Liver (tissue), 9 donors: Measurements from ENCODE around the gene STK32C. TPM values are rescaled to one million over a fixed set of nuclear protein-coding genes. Genes with fewer than 3 reads are reported as not detected.

Experiments
- DNase-seq: peaks from one replicate; pipeline ENCODE4 v3.0.0-alpha.2; 2017; ENCODE audit warnings: low spot score
- H3K27ac ChIP-seq, 2 donors: one replicate each; pipeline ENCODE4 v1.7.0; 2013; ENCODE audit warnings: inconsistent platforms in 2 of 2, low read length in 2 of 2, control low read depth in 1 of 2, low read depth in 1 of 2, mild to moderate bottlenecking in 1 of 2
- H3K27me3 ChIP-seq, 4 donors: one replicate each; pipeline versions ENCODE4 v1.6.1 to v1.7.0; 2013; ENCODE audit warnings: low read length in 3 of 4, inconsistent platforms in 1 of 4, mild to moderate bottlenecking in 1 of 4, moderate library complexity in 1 of 4; ENCODE audit not compliant: control insufficient read depth in 4 of 4, insufficient read depth in 4 of 4
- H3K36me3 ChIP-seq, 4 donors: one replicate each; pipeline versions ENCODE4 v1.6.1 to v1.7.0; 2013; ENCODE audit warnings: low read length in 3 of 4, mild to moderate bottlenecking in 3 of 4, low read depth in 1 of 4, moderate library complexity in 1 of 4; ENCODE audit not compliant: control insufficient read depth in 4 of 4, insufficient read depth in 3 of 4
- H3K4me1 ChIP-seq, 4 donors: one replicate each; pipeline versions ENCODE4 v1.6.1 to v1.7.0; 2013; ENCODE audit warnings: low read length in 3 of 4, mild to moderate bottlenecking in 3 of 4, moderate library complexity in 1 of 4; ENCODE audit not compliant: control insufficient read depth in 4 of 4, insufficient read depth in 4 of 4
- H3K4me3 ChIP-seq, 3 donors: one replicate each; pipeline versions ENCODE4 v1.6.1 to v1.7.0; 2013; ENCODE audit warnings: low read length in 3 of 3, control low read depth in 1 of 3, low read depth in 1 of 3, mild to moderate bottlenecking in 1 of 3
- H3K9ac ChIP-seq, 2 donors: one replicate each; pipeline ENCODE4 v1.7.0; 2013; ENCODE audit warnings: low read length in 2 of 2, mild to moderate bottlenecking in 2 of 2, moderate library complexity in 2 of 2, control low read depth in 1 of 2, low read depth in 1 of 2
- H3K9me3 ChIP-seq, 4 donors: one replicate each; pipeline versions ENCODE4 v1.6.1 to v1.7.0; 2013; ENCODE audit warnings: low read length in 3 of 4; ENCODE audit not compliant: control insufficient read depth in 4 of 4
- CTCF ChIP-seq: fragments of 150-350 bp; IDR thresholded peaks from 2 replicates; pipeline ENCODE4 v1.5.1; 2017; ENCODE audit warnings: improper control_type of control experiment, low read depth, low read length; ENCODE audit not compliant: missing input control
- EGR1 ChIP-seq, 2 donors: IDR thresholded peaks; 2 replicates each; pipeline ENCODE4 v1.6.1; 2016 to 2018; ENCODE audit warnings: antibody characterized with exemption in 2 of 2, low read depth in 2 of 2
- FOXA2 ChIP-seq: IDR thresholded peaks from 2 replicates; pipeline ENCODE4 v1.6.1; 2016; ENCODE audit warnings: antibody characterized with exemption
- GABPA ChIP-seq, 2 donors: IDR thresholded peaks in 1 of 2; conservative IDR thresholded peaks in 1 of 2; 2 replicates each; pipeline ENCODE4 v1.6.1; 2016; ENCODE audit warnings: antibody characterized with exemption in 2 of 2, mild to moderate bottlenecking in 1 of 2, moderate library complexity in 1 of 2
- HNF4A ChIP-seq, 2 donors: conservative IDR thresholded peaks; 2 replicates each; pipeline ENCODE4 v1.6.1; 2016; ENCODE audit warnings: antibody characterized with exemption in 2 of 2, mild to moderate bottlenecking in 2 of 2
- HNF4G ChIP-seq: IDR thresholded peaks from 2 replicates; pipeline ENCODE4 v1.6.1; 2016; ENCODE audit warnings: antibody characterized with exemption
- JUND ChIP-seq, 2 donors: IDR thresholded peaks; 2 replicates each; pipeline ENCODE4 v1.6.1; 2016; ENCODE audit warnings: antibody characterized with exemption in 2 of 2
- NR2F2 ChIP-seq: IDR thresholded peaks from 2 replicates; pipeline ENCODE4 v1.6.1; 2016; ENCODE audit warnings: antibody characterized with exemption
- REST ChIP-seq: IDR thresholded peaks from 2 replicates; pipeline ENCODE4 v1.6.1; 2016; ENCODE audit warnings: antibody characterized with exemption, mild to moderate bottlenecking
- SP1 ChIP-seq: IDR thresholded peaks from 2 replicates; pipeline ENCODE4 v1.6.1; 2018; ENCODE audit warnings: antibody characterized with exemption, mild to moderate bottlenecking
- TAF1 ChIP-seq: conservative IDR thresholded peaks from 2 replicates; pipeline ENCODE4 v1.6.1; 2016; ENCODE audit warnings: antibody characterized with exemption, mild to moderate bottlenecking
- YY1 ChIP-seq: IDR thresholded peaks from 2 replicates; pipeline ENCODE4 v1.6.1; 2016; ENCODE audit warnings: antibody characterized with exemption, mild to moderate bottlenecking
- ZBTB33 ChIP-seq: IDR thresholded peaks from 2 replicates; pipeline ENCODE4 v1.6.1; 2016; ENCODE audit warnings: antibody characterized with exemption
- WGBS: extraction: QIAGEN DNeasy Blood & Tissue Kit; methylation state at CpG from one replicate; pipeline ENCODE4 v1.1.7; 2013; 5-methylcytosine and 5-hydroxymethylcytosine counted together
- polyA plus RNA-seq, 2 donors: library from polyadenylated mRNA; stranded (reverse) in 1 of 2; unstranded in 1 of 2; fragments of 200-250 nt in 1 of 2; fragments of >200 nt in 1 of 2; fragmentation: Nextera tagmentation in 1 of 2; extraction: Ambion mirVana in 1 of 2; gene quantifications; one replicate each; pipeline versions ENCODE4 v1.2.1 to v1.2.3, GENCODE V29; 2013 to 2015
- total RNA-seq, 2 donors: library from RNA; depleted of rRNA; stranded (reverse); fragments of >200 nt; gene quantifications; one replicate each; pipeline ENCODE4 v1.2.3, GENCODE V29; 2014
- TF ChIP-seq, protein P1 (sequence below): IDR thresholded peaks from 2 replicates; pipeline ENCODE4 v1.6.1; 2016; ENCODE audit warnings: antibody characterized with exemption
- TF ChIP-seq, protein P2 (sequence below): IDR thresholded peaks from 2 replicates; pipeline ENCODE4 v1.6.1; 2016; ENCODE audit warnings: antibody characterized with exemption
- donor health status: healthy.
- donor health status: healthy.
- donor health status: healthy.
- donor health status: healthy.
- donor health status: healthy.

The STK32C gene
- total and polyA plus RNA-seq, 4 donors = 1.8 to 4.6 (median 2.2) TPM

- DNase-seq = no peak
- no peak for TF ChIP-seq HNF4G
- no peak for TF ChIP-seq EGR1 (IDR thresholded peaks at IDR 0.05; ENCODE audit: low read depth in 2 of 2)
- no peak for TF ChIP-seq TAF1
- no peak for TF ChIP-seq FOXA2
- TF ChIP-seq REST = no peak
- no peak for TF ChIP-seq NR2F2
- TF ChIP-seq ZBTB33 = no peak
Observed at GRCh38 chr10:132167976-132168375, 139.8 kb downstream of the STK32C start.

DNA sequence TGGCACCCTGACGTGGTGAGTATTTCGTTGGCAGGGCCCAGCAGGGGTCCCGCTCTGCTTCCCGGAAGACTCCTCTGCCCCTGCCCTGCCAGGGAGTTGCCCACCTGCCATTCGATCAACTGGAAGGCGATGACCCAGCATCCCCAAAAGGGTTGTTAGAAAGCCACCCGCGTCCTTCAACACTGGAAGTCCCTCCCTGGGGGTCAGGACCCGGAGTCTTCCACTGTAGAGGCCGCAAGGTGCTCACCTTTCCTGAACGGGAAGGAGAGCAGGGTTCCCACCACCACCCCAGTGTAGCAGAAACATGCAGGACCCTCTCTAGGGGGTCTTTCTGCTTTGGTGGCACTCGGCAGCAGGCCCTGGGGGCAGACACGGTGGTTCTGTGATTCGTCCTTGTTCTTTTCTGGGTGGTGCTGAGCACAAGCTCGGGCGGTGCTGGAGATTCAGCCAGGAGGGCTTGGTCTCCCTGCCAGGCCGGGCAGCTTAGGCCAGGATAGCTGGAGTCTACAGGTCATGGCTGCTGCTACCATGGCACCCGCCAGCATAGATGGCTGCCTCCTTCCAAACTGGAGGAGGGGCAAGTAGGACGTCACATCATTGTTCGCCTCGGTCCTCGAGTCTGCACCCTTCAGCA is 140.6 kb downstream of the STK32C start:
- no peak overlapping the region for H3K4me3 ChIP-seq
- TF ChIP-seq CTCF = no peak
- TF ChIP-seq ZBTB33 = no peak
- no peak for TF ChIP-seq SP1
- no peak for TF ChIP-seq JUND (IDR thresholded peaks at IDR 0.05)
- TF ChIP-seq GABPA (IDR thresholded peaks at IDR 0.05 in 1 of 2, conservative IDR thresholded peaks at IDR 0.05 in 1 of 2) = no peak
- no peak for TF ChIP-seq TAF1
- no peak for TF ChIP-seq REST
- no peak for TF ChIP-seq EGR1 (IDR thresholded peaks at IDR 0.05; ENCODE audit: low read depth in 2 of 2)
- TF ChIP-seq FOXA2 = no peak
- TF ChIP-seq HNF4A (conservative IDR thresholded peaks at IDR 0.05) = no peak
- TF ChIP-seq, protein P1, sequence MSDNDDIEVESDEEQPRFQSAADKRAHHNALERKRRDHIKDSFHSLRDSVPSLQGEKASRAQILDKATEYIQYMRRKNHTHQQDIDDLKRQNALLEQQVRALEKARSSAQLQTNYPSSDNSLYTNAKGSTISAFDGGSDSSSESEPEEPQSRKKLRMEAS = no peak
- TF ChIP-seq YY1 = no peak
- TF ChIP-seq, protein P2, sequence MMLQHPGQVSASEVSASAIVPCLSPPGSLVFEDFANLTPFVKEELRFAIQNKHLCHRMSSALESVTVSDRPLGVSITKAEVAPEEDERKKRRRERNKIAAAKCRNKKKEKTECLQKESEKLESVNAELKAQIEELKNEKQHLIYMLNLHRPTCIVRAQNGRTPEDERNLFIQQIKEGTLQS = no peak
- H3K36me3 ChIP-seq = no peaks in the 10 kb centered on the region
- H3K4me1 ChIP-seq = peaks cover 0 to 6% (median 1%) of the 10 kb centered on the region in 4 donors
- 86% methylated on average over 22 of the region's 22 CpGs for WGBS
- H3K27me3 ChIP-seq = peaks cover 0 to 3% (median 2%) of the 10 kb centered on the region in 4 donors
- DNase-seq = no peak
- H3K9ac ChIP-seq = no peak overlapping the region
- H3K27ac ChIP-seq = no peak overlapping the region
- no peaks in the 10 kb centered on the region for H3K9me3 ChIP-seq

More at GRCh38 chr10:132167976-132168375, 139.8 kb downstream of the STK32C start:
- 89% methylated on average over 17 of the region's 17 CpGs for WGBS
- Histone ChIP-seq H3K4me3 (no peak overlapping the region), H3K9me3 (no peaks in the 10 kb centered on the region), H3K27ac (no peak overlapping the region), H3K9ac (no peak overlapping the region), H3K27me3 (peaks cover 0 to 3% (median 2%) of the 10 kb centered on the region in 4 donors), H3K4me1 (peaks cover 0 to 3% (median 0%) of the 10 kb centered on the region in 4 donors), H3K36me3 (no peaks in the 10 kb centered on the region)
